Neural cell (in vitro differentiated cells): ENCODE measurements around the gene CDIP1. TPM values are rescaled to one million over a fixed set of nuclear protein-coding genes. Genes with fewer than 3 reads are reported as not detected.

Source experiments
- H2AFZ ChIP-seq: fragments of 200-600, 300-800 bp; sonication (generic), shearing (Covaris generic); 2 replicates; pipeline ENCODE4 v1.6.0; 2014; ENCODE audit warnings: low read depth, mild to moderate bottlenecking, antibody characterized with exemption, low read length, moderate library complexity
- H3F3A ChIP-seq: fragments of 200-600 bp; shearing (Covaris generic); 2 replicates; pipeline ENCODE4 v1.6.1; 2016; ENCODE audit warnings: mild to moderate bottlenecking, moderate library complexity, mixed read lengths, antibody characterized with exemption, low read length; ENCODE audit not compliant: insufficient read depth, poor library complexity, severe bottlenecking
- H3K27ac ChIP-seq: fragments of 200-600, 300-800 bp; sonication (generic), shearing (Covaris generic); 2 replicates; pipeline ENCODE4 v1.5.1; 2014; ENCODE audit warnings: mild to moderate bottlenecking, low read length, moderate library complexity
- H3K27me3 ChIP-seq: fragments of 300-800, 200-600 bp; sonication (generic), shearing (Covaris generic); 2 replicates; pipeline ENCODE4 v1.6.0; 2014; ENCODE audit warnings: mild to moderate bottlenecking, low read depth, low read length, moderate library complexity; ENCODE audit not compliant: insufficient read depth
- H3K36me3 ChIP-seq: fragments of 300-800, 200-600 bp; sonication (generic), shearing (Covaris generic); 2 replicates; pipeline ENCODE4 v1.5.1; 2014; ENCODE audit warnings: mild to moderate bottlenecking, antibody characterized with exemption, low read length, moderate library complexity; ENCODE audit not compliant: insufficient read depth
- H3K4me2 ChIP-seq: fragments of 300-800, 200-600 bp; sonication (generic), shearing (Covaris generic); 2 replicates; pipeline ENCODE4 v1.6.0; 2014; ENCODE audit warnings: mild to moderate bottlenecking, low read length
- H3K4me3 ChIP-seq: fragments of 300-800, 200-600 bp; sonication (generic), shearing (Covaris generic); 2 replicates; pipeline ENCODE4 v1.5.1; 2014; ENCODE audit warnings: mild to moderate bottlenecking, low read length, moderate library complexity
- H3K79me2 ChIP-seq: fragments of 200-600 bp; shearing (Covaris generic); replicated peaks from 2 replicates; pipeline ENCODE4 v1.6.0; 2014; ENCODE audit warnings: mild to moderate bottlenecking, low read length, moderate library complexity; ENCODE audit not compliant: insufficient read depth
- H3K9ac ChIP-seq: fragments of 300-800, 200-600 bp; sonication (generic), shearing (Covaris generic); 2 replicates; pipeline ENCODE4 v1.6.1; 2016; ENCODE audit warnings: mild to moderate bottlenecking, low read length, mixed read lengths
- H3K9me2 ChIP-seq: fragments of 200-600 bp; shearing (Covaris generic); 2 replicates; pipeline ENCODE4 v1.6.1; 2016; ENCODE audit warnings: mild to moderate bottlenecking, low read length, mixed read lengths; ENCODE audit not compliant: insufficient read depth
- H3K9me3 ChIP-seq: fragments of 200-600, 300-800 bp; sonication (generic), shearing (Covaris generic); 2 replicates; pipeline ENCODE4 v1.6.1; 2016; ENCODE audit warnings: mild to moderate bottlenecking, mixed run types, low read length, moderate library complexity, mixed read lengths
- H4K20me1 ChIP-seq: fragments of 200-600 bp; shearing (Covaris generic); 2 replicates; pipeline ENCODE4 v1.6.1; 2016; ENCODE audit warnings: mild to moderate bottlenecking, mixed run types; ENCODE audit not compliant: insufficient read depth
- EP300 ChIP-seq: fragments of 450-650 bp; conservative IDR thresholded peaks from 2 replicates; pipeline ENCODE4 v1.6.1; 2014; ENCODE audit warnings: antibody characterized with exemption, mild to moderate bottlenecking, moderate library complexity; ENCODE audit not compliant: poor library complexity, severe bottlenecking
- EZH2 ChIP-seq: fragments of 200-600, 300-800 bp; shearing (Covaris generic), sonication (generic); IDR thresholded peaks from 2 replicates; pipeline ENCODE4 v1.6.1; 2014; ENCODE audit warnings: antibody characterized with exemption, low read length, borderline replicate concordance, mild to moderate bottlenecking; ENCODE audit not compliant: insufficient read depth, poor library complexity, severe bottlenecking
- MXI1 ChIP-seq: fragments of 450-650 bp; conservative IDR thresholded peaks from 2 replicates; pipeline ENCODE4 v1.6.1; 2014; ENCODE audit warnings: antibody characterized with exemption, mild to moderate bottlenecking; ENCODE audit not compliant: poor library complexity, severe bottlenecking
- POLR2AphosphoS5 ChIP-seq: IDR thresholded peaks from 2 replicates; pipeline ENCODE4 v1.6.1; 2012
- RAD21 ChIP-seq: fragments of 450-650 bp; conservative IDR thresholded peaks from 2 replicates; pipeline ENCODE4 v1.6.1; 2014; ENCODE audit warnings: antibody characterized with exemption, mild to moderate bottlenecking, moderate library complexity
- SMC3 ChIP-seq: fragments of 450-650 bp; conservative IDR thresholded peaks from 2 replicates; pipeline ENCODE4 v1.6.1; 2014; ENCODE audit warnings: antibody characterized with exemption, mild to moderate bottlenecking, moderate library complexity; ENCODE audit not compliant: poor library complexity
- TAF1 ChIP-seq: IDR thresholded peaks from 2 replicates; pipeline ENCODE4 v1.6.1; 2012; ENCODE audit warnings: low read depth
- polyA plus RNA-seq: library from polyadenylated mRNA; depleted of rRNA; stranded (reverse); fragments of >200 nt; gene quantifications from 2 replicates; pipeline ENCODE4 v1.2.3, GENCODE V29; 2014
- TF ChIP-seq, protein P1 (sequence below): fragments of 450-650 bp; IDR thresholded peaks from 2 replicates; pipeline ENCODE4 v1.5.1; 2014; ENCODE audit warnings: antibody characterized with exemption, mild to moderate bottlenecking, moderate library complexity; ENCODE audit not compliant: poor library complexity, severe bottlenecking
- TF ChIP-seq, protein P2 (sequence below): IDR thresholded peaks from 2 replicates; pipeline ENCODE4 v1.6.1; 2012; ENCODE audit warnings: borderline replicate concordance

Gene CDIP1
- polyA plus RNA-seq, 1 donor from 2014 or later = 16.4 TPM

DNA sequence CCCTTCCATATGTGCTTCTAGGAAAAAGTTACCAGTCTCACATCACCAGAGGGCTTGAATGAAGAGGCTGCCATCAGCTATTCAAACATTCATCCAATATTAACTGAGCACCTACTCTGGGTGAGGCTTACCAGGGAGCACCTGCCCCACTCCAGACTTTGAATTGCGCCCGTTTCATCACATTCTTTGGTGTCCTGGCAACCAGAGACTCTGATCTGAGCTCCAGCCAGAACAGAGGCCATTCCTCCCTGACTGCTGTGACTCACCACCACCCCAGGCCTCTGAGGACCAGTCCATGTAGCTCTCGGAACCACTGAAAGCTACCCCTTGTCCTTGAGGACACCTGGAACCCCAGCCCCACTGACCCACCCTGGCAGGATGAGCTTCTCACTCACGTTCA, 17.5 kb upstream of the CDIP1 start, which contains the start of gene C16orf96:
Gene C16orf96 (plus strand): TSS at position 229 of the 400 bp plus-strand sequence. CDS start 150 bp downstream, at position 379.
- no peaks in the 10 kb centered on the region for H3F3A ChIP-seq
- H4K20me1 ChIP-seq = no peaks in the 10 kb centered on the region
- H3K79me2 ChIP-seq = no peaks in the 10 kb centered on the region
- H3K4me2 ChIP-seq = no peak within 1 kb of the TSS
- H3K9me3 ChIP-seq = no peaks in the 10 kb centered on the region
- H3K9me2 ChIP-seq = no peaks in the 10 kb centered on the region
- H2AFZ ChIP-seq = no peak within 1 kb of the TSS
- H3K9ac ChIP-seq = no peak within 1 kb of the TSS
- no peak for TF ChIP-seq POLR2AphosphoS5
- TF ChIP-seq TAF1 = no peak
- TF ChIP-seq EP300 = no peak
- no peak for TF ChIP-seq MXI1
- H3K36me3 ChIP-seq = no peaks in the 10 kb centered on the region
- no peak within 1 kb of the TSS for H3K27ac ChIP-seq
- no peaks in the 10 kb centered on the region for H3K27me3 ChIP-seq
- no peak within 1 kb of the TSS for H3K4me3 ChIP-seq

DNA sequence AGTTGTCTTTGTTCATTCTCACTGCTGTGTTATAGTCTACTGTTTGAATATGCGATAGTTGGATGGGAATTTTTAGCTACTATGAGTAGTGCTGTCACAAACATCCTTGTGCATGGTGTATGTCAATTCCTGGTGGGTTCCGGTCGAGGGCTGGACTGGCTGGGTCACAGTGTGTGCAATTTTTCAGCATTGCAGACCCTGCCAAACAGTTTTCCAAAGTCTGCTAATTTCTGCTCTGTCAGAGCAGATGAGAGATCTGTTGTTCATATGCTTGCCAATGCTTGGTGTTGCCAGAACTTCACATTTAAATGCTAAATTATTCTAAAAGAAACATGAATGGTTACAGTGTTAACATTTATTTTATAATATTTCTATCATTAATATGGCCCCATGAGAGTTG, 14.0 kb upstream of the CDIP1 start:
- Histone ChIP-seq H4K20me1 (no peaks in the 10 kb centered on the region), H3K9me3 (no peaks in the 10 kb centered on the region), H3K79me2 (no peaks in the 10 kb centered on the region), H3K9ac (no peak overlapping the region), H3K9me2 (no peaks in the 10 kb centered on the region), H3K27ac (no peak overlapping the region), H3K4me2 (no peak overlapping the region), H3K4me3 (no peak overlapping the region), H3K36me3 (no peaks in the 10 kb centered on the region), H2AFZ (no peak overlapping the region), H3K27me3 (no peaks in the 10 kb centered on the region), H3F3A (no peaks in the 10 kb centered on the region)
- TF ChIP-seq, protein P1, sequence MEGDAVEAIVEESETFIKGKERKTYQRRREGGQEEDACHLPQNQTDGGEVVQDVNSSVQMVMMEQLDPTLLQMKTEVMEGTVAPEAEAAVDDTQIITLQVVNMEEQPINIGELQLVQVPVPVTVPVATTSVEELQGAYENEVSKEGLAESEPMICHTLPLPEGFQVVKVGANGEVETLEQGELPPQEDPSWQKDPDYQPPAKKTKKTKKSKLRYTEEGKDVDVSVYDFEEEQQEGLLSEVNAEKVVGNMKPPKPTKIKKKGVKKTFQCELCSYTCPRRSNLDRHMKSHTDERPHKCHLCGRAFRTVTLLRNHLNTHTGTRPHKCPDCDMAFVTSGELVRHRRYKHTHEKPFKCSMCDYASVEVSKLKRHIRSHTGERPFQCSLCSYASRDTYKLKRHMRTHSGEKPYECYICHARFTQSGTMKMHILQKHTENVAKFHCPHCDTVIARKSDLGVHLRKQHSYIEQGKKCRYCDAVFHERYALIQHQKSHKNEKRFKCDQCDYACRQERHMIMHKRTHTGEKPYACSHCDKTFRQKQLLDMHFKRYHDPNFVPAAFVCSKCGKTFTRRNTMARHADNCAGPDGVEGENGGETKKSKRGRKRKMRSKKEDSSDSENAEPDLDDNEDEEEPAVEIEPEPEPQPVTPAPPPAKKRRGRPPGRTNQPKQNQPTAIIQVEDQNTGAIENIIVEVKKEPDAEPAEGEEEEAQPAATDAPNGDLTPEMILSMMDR = no peak

DNA sequence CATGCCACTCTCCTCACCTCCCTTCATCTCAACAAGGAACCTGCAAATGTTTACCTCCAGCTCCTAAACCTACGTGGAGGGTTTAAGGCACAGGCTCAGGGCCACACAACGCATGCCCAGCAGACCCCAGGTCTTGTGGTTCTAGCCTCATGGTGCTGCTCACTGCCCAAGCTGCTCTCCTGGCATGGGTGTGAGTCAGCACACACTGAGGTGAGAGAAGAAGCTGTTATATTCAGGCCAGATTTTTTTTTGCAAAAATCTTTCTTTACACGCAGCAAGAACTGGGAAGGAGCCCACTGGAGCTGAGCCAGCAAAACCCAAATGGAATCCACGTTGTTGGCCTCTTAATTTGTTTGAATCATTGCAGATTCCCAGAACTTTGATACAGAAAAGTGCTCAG, 12.0 kb upstream of the CDIP1 start:
- Histone ChIP-seq H4K20me1 (no peaks in the 10 kb centered on the region), H3K9ac (no peak overlapping the region), H3K4me3 (no peak overlapping the region), H2AFZ (no peak overlapping the region), H3K27me3 (no peaks in the 10 kb centered on the region), H3K9me3 (no peaks in the 10 kb centered on the region), H3K27ac (no peak overlapping the region), H3K4me2 (no peak overlapping the region), H3K9me2 (no peaks in the 10 kb centered on the region), H3F3A (no peaks in the 10 kb centered on the region), H3K36me3 (no peaks in the 10 kb centered on the region), H3K79me2 (no peaks in the 10 kb centered on the region)
- TF ChIP-seq, protein P2, sequence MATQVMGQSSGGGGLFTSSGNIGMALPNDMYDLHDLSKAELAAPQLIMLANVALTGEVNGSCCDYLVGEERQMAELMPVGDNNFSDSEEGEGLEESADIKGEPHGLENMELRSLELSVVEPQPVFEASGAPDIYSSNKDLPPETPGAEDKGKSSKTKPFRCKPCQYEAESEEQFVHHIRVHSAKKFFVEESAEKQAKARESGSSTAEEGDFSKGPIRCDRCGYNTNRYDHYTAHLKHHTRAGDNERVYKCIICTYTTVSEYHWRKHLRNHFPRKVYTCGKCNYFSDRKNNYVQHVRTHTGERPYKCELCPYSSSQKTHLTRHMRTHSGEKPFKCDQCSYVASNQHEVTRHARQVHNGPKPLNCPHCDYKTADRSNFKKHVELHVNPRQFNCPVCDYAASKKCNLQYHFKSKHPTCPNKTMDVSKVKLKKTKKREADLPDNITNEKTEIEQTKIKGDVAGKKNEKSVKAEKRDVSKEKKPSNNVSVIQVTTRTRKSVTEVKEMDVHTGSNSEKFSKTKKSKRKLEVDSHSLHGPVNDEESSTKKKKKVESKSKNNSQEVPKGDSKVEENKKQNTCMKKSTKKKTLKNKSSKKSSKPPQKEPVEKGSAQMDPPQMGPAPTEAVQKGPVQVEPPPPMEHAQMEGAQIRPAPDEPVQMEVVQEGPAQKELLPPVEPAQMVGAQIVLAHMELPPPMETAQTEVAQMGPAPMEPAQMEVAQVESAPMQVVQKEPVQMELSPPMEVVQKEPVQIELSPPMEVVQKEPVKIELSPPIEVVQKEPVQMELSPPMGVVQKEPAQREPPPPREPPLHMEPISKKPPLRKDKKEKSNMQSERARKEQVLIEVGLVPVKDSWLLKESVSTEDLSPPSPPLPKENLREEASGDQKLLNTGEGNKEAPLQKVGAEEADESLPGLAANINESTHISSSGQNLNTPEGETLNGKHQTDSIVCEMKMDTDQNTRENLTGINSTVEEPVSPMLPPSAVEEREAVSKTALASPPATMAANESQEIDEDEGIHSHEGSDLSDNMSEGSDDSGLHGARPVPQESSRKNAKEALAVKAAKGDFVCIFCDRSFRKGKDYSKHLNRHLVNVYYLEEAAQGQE = no peak
- TF ChIP-seq SMC3 (no peak), TAF1 (no peak), RAD21 (no peak), MXI1 (no peak), POLR2AphosphoS5 (no peak), EP300 (no peak), EZH2 (no peak)
- TF ChIP-seq, protein P1 = no peak
